Spleen (tissue), 7 donors: ENCODE measurements around the gene DNMT1.

Experiments used
- POLR2AphosphoS5 ChIP-seq, 3 donors: sonication (generic); formaldehyde crosslinking; IDR thresholded peaks; one replicate each; pipeline ENCODE4 v1.5.1; 2017; ENCODE audit warnings: antibody characterized with exemption in 3 of 3
- TF ChIP-seq, protein P1 (sequence below), 11 experiments: fragments of 200-600 bp in 7 of 11; fragments of 450-650 bp in 4 of 11; sonication (generic) in 4 of 11; IDR thresholded peaks in 8 of 11; conservative IDR thresholded peaks in 3 of 11; 1 replicate in 7 of 11; 2 replicates in 4 of 11; pipeline versions ENCODE4 v1.4.0 to v1.8.0; 2016 to 2021; ENCODE audit warnings: antibody characterized with exemption in 11 of 11, inconsistent platforms in 4 of 11, mild to moderate bottlenecking in 1 of 11
- donor health status: DM: no; HTN: no; CAD: no; lungs with moderate emphysema.
- donor health status: DM: no; HTN: no; CAD: no.
- donor health status: DM: no; HTN: no; CAD: no.

DNA sequence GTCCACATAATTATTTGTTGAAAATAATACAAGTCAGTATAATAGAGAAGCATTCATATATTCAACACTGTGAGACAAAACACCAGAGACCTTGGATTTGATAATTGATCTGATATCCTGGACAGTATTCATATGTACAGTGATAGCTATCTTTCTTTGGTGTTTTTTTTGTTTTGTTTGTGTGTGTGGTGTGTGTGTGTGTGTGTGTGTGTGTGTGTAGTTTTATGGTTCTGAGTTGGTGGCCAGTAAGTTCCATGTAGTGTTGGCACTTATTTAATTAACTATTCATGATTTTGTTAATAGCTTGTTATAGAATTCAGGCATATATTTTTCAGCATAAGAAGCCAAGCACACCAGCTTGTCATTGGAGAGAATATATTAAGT, 90.6 kb downstream of the DNMT1 start:
- TF ChIP-seq, protein P1, sequence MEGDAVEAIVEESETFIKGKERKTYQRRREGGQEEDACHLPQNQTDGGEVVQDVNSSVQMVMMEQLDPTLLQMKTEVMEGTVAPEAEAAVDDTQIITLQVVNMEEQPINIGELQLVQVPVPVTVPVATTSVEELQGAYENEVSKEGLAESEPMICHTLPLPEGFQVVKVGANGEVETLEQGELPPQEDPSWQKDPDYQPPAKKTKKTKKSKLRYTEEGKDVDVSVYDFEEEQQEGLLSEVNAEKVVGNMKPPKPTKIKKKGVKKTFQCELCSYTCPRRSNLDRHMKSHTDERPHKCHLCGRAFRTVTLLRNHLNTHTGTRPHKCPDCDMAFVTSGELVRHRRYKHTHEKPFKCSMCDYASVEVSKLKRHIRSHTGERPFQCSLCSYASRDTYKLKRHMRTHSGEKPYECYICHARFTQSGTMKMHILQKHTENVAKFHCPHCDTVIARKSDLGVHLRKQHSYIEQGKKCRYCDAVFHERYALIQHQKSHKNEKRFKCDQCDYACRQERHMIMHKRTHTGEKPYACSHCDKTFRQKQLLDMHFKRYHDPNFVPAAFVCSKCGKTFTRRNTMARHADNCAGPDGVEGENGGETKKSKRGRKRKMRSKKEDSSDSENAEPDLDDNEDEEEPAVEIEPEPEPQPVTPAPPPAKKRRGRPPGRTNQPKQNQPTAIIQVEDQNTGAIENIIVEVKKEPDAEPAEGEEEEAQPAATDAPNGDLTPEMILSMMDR (IDR thresholded peaks at IDR 0.05 in 8 of 11, conservative IDR thresholded peaks at IDR 0.05 in 3 of 11), result no peak
- TF ChIP-seq POLR2AphosphoS5 (IDR thresholded peaks at IDR 0.05), result no peak
